HepG2 (cell line): Measurements from ENCODE around the gene NDEL1. TPM values are rescaled to one million over a fixed set of nuclear protein-coding genes. Genes with fewer than 3 reads are reported as not detected.
A peak's percentile ranks its signal among the peaks of the same experiment; 100 is the strongest.

ENCODE experiments used
- ATM ChIP-seq: fragments of 450-650 bp; IDR thresholded peaks from 2 replicates; pipeline ENCODE4 v1.7.1; 2017; ENCODE audit warnings: mild to moderate bottlenecking, borderline replicate concordance
- ELF4 ChIP-seq: sonication (generic); formaldehyde crosslinking; IDR thresholded peaks from 2 replicates; pipeline ENCODE4 v1.5.0; 2020; ENCODE audit warnings: missing genetic modification reagents, mild to moderate bottlenecking, moderate library complexity, borderline replicate concordance
- GFI1 ChIP-seq: sonication (generic); formaldehyde crosslinking; IDR thresholded peaks from 2 replicates; pipeline ENCODE4 v1.5.0; 2020; ENCODE audit warnings: missing genetic modification reagents, mild to moderate bottlenecking, borderline replicate concordance
- GTF3A ChIP-seq: sonication (generic); formaldehyde crosslinking; conservative IDR thresholded peaks from 2 replicates; pipeline ENCODE4 v1.4.0; 2020; ENCODE audit warnings: mild to moderate bottlenecking, missing genetic modification reagents
- HIVEP1 ChIP-seq: sonication (generic); formaldehyde crosslinking; IDR thresholded peaks from 2 replicates; pipeline ENCODE4 v1.4.0; 2020; ENCODE audit warnings: mild to moderate bottlenecking, missing genetic modification reagents
- IRX3 ChIP-seq: sonication (generic); formaldehyde crosslinking; IDR thresholded peaks from 2 replicates; pipeline ENCODE4 v1.8.1; 2023; ENCODE audit warnings: mild to moderate bottlenecking, low read depth, missing genetic modification reagents, borderline replicate concordance
- MED8 ChIP-seq: sonication (generic); formaldehyde crosslinking; IDR thresholded peaks from 2 replicates; pipeline ENCODE4 v1.8.1; 2023; ENCODE audit warnings: mild to moderate bottlenecking, missing genetic modification reagents; ENCODE audit not compliant: insufficient replicate concordance
- REL ChIP-seq: sonication (generic); formaldehyde crosslinking; conservative IDR thresholded peaks from 2 replicates; pipeline ENCODE4 v1.8.0; 2022; ENCODE audit warnings: mild to moderate bottlenecking, missing genetic modification reagents, moderate library complexity
- SRSF1 ChIP-seq: fragments of 200-400 bp; formaldehyde crosslinking; optimal IDR thresholded peaks from 2 replicates; pipeline ENCODE3; 2017; ENCODE audit warnings: mild to moderate bottlenecking, low read depth, low read length, moderate library complexity
- ZFP82 ChIP-seq: sonication (generic); formaldehyde crosslinking; IDR thresholded peaks from 2 replicates; pipeline ENCODE4 v1.5.1; 2020; ENCODE audit warnings: mild to moderate bottlenecking, missing genetic modification reagents, borderline replicate concordance
- ZNF292 ChIP-seq: sonication (generic); formaldehyde crosslinking; IDR thresholded peaks from 2 replicates; pipeline ENCODE4 v1.8.1; 2022; ENCODE audit warnings: mild to moderate bottlenecking, low read depth, missing genetic modification reagents, borderline replicate concordance
- ZNF747 ChIP-seq: sonication (generic); formaldehyde crosslinking; IDR thresholded peaks from 2 replicates; pipeline ENCODE4 v1.8.1; 2023; ENCODE audit warnings: missing genetic modification reagents, mild to moderate bottlenecking, borderline replicate concordance
- polyA plus RNA-seq, 8 experiments: library from polyadenylated mRNA; depleted of rRNA in 3 of 8; stranded (reverse) in 7 of 8; unstranded in 1 of 8; fragments of >200 nt; fragmentation: Illumina TruSeq in 4 of 8; extraction: Trizol in 4 of 8; gene quantifications; 2 replicates each; pipeline versions ENCODE4 v1.2.1 to v1.2.3, GENCODE V29; 2011 to 2016; ENCODE audit warnings: low read depth in 4 of 8, missing spikeins in 1 of 8, mixed read lengths in 1 of 8; ENCODE audit not compliant: insufficient read depth in 1 of 8
- total RNA-seq, 5 experiments: library from RNA; depleted of rRNA; stranded (reverse); fragments of >200 nt; fragmentation: Illumina TruSeq; extraction: Trizol; gene quantifications; 2 replicates each; pipeline ENCODE4 v1.2.3, GENCODE V29; 2016; ENCODE audit warnings: low read depth in 1 of 5
- TF ChIP-seq, protein P1 (sequence below): sonication (generic); formaldehyde crosslinking; IDR thresholded peaks from 2 replicates; pipeline ENCODE4 v1.4.0; 2020; ENCODE audit warnings: mild to moderate bottlenecking, missing genetic modification reagents, borderline replicate concordance
- TF ChIP-seq, protein P2 (sequence below): sonication (generic); formaldehyde crosslinking; IDR thresholded peaks from 2 replicates; pipeline ENCODE4 v1.9.0; 2021; ENCODE audit warnings: missing genetic modification reagents, borderline replicate concordance
- TF ChIP-seq, protein P3 (sequence below): sonication (generic); formaldehyde crosslinking; IDR thresholded peaks from 2 replicates; pipeline ENCODE4 v1.4.0; 2020; ENCODE audit warnings: low read depth, mild to moderate bottlenecking, missing genetic modification reagents
- TF ChIP-seq, protein P4 (sequence below): sonication (generic); formaldehyde crosslinking; IDR thresholded peaks from 2 replicates; pipeline ENCODE4 v1.5.1; 2020; ENCODE audit warnings: missing genetic modification reagents, mild to moderate bottlenecking, borderline replicate concordance

NDEL1 gene
- total and polyA plus RNA-seq, 2 of the 13 experiments (the other 11 are each of a cell fraction or from before 2014, with no cell fraction given): 59.8 to 153 TPM

DNA sequence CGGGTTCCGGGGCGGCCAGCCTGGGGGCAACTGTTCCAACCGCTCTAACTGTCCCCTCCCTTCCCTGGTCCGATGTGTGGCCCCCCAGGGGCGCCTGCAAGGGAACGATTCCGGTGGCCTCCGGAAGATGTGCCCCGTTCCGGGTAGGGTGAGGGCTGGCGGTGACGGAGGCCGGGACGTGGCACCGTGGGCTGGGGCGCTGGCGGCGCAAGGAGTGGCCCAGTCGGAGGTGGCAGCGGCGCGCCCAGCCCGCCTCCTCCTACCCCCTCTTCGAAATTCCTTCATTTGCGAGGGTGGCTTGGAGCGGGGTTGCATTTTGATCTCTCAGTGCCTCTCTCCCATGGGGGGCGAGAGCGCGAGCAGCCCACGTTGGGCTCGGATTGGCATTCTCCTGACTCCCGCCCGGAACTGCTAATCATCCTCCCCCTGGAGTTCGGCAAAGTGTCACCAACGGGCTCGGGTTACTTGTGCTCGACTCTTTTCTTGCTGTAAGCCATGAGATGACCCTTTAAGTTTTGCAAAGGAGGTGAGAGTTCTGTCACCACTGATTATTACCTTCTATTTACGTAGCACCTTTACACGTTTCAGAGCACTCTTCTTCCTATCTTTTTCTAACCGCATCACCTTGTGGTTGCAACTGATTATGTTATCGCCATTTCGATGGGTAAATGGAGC, 622 bp downstream of the NDEL1 start (continued):
- TF ChIP-seq, protein P1, sequence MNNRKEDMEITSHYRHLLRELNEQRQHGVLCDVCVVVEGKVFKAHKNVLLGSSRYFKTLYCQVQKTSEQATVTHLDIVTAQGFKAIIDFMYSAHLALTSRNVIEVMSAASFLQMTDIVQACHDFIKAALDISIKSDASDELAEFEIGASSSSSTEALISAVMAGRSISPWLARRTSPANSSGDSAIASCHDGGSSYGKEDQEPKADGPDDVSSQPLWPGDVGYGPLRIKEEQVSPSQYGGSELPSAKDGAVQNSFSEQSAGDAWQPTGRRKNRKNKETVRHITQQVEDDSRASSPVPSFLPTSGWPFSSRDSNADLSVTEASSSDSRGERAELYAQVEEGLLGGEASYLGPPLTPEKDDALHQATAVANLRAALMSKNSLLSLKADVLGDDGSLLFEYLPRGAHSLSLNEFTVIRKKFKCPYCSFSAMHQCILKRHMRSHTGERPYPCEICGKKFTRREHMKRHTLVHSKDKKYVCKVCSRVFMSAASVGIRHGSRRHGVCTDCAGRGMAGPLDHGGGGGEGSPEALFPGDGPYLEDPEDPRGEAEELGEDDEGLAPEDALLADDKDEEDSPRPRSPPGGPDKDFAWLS (CRISPR knock-in tag): 0 out of 2 replicates have a peak, but pooled peaks have one; percentile 44
- TF ChIP-seq, protein P2, sequence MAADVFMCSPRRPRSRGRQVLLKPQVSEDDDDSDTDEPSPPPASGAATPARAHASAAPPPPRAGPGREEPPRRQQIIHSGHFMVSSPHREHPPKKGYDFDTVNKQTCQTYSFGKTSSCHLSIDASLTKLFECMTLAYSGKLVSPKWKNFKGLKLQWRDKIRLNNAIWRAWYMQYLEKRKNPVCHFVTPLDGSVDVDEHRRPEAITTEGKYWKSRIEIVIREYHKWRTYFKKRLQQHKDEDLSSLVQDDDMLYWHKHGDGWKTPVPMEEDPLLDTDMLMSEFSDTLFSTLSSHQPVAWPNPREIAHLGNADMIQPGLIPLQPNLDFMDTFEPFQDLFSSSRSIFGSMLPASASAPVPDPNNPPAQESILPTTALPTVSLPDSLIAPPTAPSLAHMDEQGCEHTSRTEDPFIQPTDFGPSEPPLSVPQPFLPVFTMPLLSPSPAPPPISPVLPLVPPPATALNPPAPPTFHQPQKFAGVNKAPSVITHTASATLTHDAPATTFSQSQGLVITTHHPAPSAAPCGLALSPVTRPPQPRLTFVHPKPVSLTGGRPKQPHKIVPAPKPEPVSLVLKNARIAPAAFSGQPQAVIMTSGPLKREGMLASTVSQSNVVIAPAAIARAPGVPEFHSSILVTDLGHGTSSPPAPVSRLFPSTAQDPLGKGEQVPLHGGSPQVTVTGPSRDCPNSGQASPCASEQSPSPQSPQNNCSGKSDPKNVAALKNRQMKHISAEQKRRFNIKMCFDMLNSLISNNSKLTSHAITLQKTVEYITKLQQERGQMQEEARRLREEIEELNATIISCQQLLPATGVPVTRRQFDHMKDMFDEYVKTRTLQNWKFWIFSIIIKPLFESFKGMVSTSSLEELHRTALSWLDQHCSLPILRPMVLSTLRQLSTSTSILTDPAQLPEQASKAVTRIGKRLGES (CRISPR knock-in tag): no peak
- TF ChIP-seq ZFP82 (no peak), ZNF747 (CRISPR knock-in tag) (0 out of 2 replicates have a peak, but pooled peaks have one; percentile 37), SRSF1 (no peak), GFI1 (CRISPR knock-in tag) (no peak), GTF3A (CRISPR knock-in tag) (no peak), ELF4 (CRISPR knock-in tag) (peak; percentile 73; the same call in 1 of the 2 replicates), REL (CRISPR knock-in tag) (no peak), ATM (no peak), HIVEP1 (CRISPR knock-in tag) (no peak; the same call in 1 of the 2 replicates), IRX3 (CRISPR knock-in tag) (no peak), MED8 (CRISPR knock-in tag) (no peak), ZNF292 (CRISPR knock-in tag) (no peak)
- TF ChIP-seq, protein P3, sequence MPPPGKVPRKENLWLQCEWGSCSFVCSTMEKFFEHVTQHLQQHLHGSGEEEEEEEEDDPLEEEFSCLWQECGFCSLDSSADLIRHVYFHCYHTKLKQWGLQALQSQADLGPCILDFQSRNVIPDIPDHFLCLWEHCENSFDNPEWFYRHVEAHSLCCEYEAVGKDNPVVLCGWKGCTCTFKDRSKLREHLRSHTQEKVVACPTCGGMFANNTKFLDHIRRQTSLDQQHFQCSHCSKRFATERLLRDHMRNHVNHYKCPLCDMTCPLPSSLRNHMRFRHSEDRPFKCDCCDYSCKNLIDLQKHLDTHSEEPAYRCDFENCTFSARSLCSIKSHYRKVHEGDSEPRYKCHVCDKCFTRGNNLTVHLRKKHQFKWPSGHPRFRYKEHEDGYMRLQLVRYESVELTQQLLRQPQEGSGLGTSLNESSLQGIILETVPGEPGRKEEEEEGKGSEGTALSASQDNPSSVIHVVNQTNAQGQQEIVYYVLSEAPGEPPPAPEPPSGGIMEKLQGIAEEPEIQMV: 0 out of 2 replicates have a peak, but pooled peaks have one; percentile 19
- TF ChIP-seq, protein P4, sequence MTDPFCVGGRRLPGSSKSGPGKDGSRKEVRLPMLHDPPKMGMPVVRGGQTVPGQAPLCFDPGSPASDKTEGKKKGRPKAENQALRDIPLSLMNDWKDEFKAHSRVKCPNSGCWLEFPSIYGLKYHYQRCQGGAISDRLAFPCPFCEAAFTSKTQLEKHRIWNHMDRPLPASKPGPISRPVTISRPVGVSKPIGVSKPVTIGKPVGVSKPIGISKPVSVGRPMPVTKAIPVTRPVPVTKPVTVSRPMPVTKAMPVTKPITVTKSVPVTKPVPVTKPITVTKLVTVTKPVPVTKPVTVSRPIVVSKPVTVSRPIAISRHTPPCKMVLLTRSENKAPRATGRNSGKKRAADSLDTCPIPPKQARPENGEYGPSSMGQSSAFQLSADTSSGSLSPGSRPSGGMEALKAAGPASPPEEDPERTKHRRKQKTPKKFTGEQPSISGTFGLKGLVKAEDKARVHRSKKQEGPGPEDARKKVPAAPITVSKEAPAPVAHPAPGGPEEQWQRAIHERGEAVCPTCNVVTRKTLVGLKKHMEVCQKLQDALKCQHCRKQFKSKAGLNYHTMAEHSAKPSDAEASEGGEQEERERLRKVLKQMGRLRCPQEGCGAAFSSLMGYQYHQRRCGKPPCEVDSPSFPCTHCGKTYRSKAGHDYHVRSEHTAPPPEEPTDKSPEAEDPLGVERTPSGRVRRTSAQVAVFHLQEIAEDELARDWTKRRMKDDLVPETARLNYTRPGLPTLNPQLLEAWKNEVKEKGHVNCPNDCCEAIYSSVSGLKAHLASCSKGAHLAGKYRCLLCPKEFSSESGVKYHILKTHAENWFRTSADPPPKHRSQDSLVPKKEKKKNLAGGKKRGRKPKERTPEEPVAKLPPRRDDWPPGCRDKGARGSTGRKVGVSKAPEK: no peak
